GM12878 (cell line): Measurements from ENCODE around the gene ADAM19. TPM values are rescaled to one million over a fixed set of nuclear protein-coding genes. Genes with fewer than 3 reads are reported as not detected.

ENCODE experiments used
- ATAC-seq: fragments of 200-7000 bp; cut with Tn5 transposase; 3 replicates; pipeline ENCODE4 v1.9.1; 2020; ENCODE audit warnings: mild to moderate bottlenecking, moderate library complexity
- BruUV-seq: library from RNA; stranded (reverse); fragments of 400-500 nt; replicated peaks from 2 replicates; lab custom pipeline; 2021; lab: Mats Ljungman, UMichigan
- CTCF ChIA-PET: fragments of 300-600 bp; sonication (Branson Sonifier 250); formaldehyde crosslinking; extraction: SDS; loops from one replicate; lab custom pipeline; 2021; ENCODE audit warnings: inconsistent platforms; lab: Yijun Ruan, JAX
- POLR2A ChIA-PET: fragments of 350-600 bp; formaldehyde crosslinking; extraction: SDS; loops from one replicate; lab custom pipeline; 2021; ENCODE audit warnings: inconsistent platforms; lab: Charles Lee
- RAD21 ChIA-PET: fragments of 300-600 bp; sonication (Branson Sonifier 250); formaldehyde crosslinking; loops from one replicate; lab custom pipeline; 2023; ENCODE audit warnings: antibody characterized with exemption; ENCODE audit not compliant: unreplicated experiment; lab: Charles Lee
- SMC1A ChIA-PET: fragments of 300-600 bp; sonication (Branson Sonifier 250); formaldehyde crosslinking; loops from one replicate; lab custom pipeline; 2023; ENCODE audit not compliant: unreplicated experiment, uncharacterized antibody; lab: Charles Lee
- DNase-seq: peaks from one replicate; pipeline ENCODE4 v3.0.0-alpha.2; 2011; ENCODE audit warnings: low read depth, low spot score
- FAIRE-seq: peaks from 3 replicates; lab custom pipeline; 2011; peaks lifted over from hg19 to GRCh38; lab: Jason Lieb, UNC
- H2AFZ ChIP-seq: 2 replicates; pipeline ENCODE4 v1.6.0; 2011; ENCODE audit warnings: low read depth, low read length, control low read depth; ENCODE audit not compliant: control insufficient read depth
- H3K27ac ChIP-seq: 2 replicates; pipeline ENCODE4 v1.5.1; 2011; ENCODE audit warnings: control low read depth; ENCODE audit not compliant: control insufficient read depth, insufficient read depth
- H3K27me3 ChIP-seq, 2 experiments: replicated peaks in 1 of 2; 2 replicates each; pipeline versions ENCODE4 v1.6.0 to v1.6.1; 2011; ENCODE audit warnings: low read length in 1 of 2; ENCODE audit not compliant: control insufficient read depth in 2 of 2, insufficient read depth in 2 of 2
- H3K36me3 ChIP-seq, 2 experiments: 2 replicates each; pipeline ENCODE4 v1.5.1; 2011; ENCODE audit warnings: low read length in 1 of 2; ENCODE audit not compliant: control insufficient read depth in 2 of 2, insufficient read depth in 2 of 2
- H3K4me1 ChIP-seq: 2 replicates; pipeline ENCODE4 v1.6.1; 2011; ENCODE audit warnings: mild to moderate bottlenecking, low read length, moderate library complexity, mixed read lengths; ENCODE audit not compliant: control insufficient read depth, insufficient read depth
- H3K4me2 ChIP-seq: 2 replicates; pipeline ENCODE4 v1.6.0; 2011; ENCODE audit warnings: control low read depth; ENCODE audit not compliant: control insufficient read depth, insufficient read depth
- H3K4me3 ChIP-seq: fragments of 200-600 bp; sonication (generic); 2 replicates; pipeline ENCODE4 v1.5.1; 2016
- H3K79me2 ChIP-seq: 2 replicates; pipeline ENCODE4 v1.6.0; 2011; ENCODE audit warnings: low read length; ENCODE audit not compliant: control insufficient read depth, insufficient read depth
- H3K9ac ChIP-seq: 2 replicates; pipeline ENCODE4 v1.8.0; 2011; ENCODE audit warnings: low read length, control low read depth, mixed read lengths; ENCODE audit not compliant: control insufficient read depth, insufficient read depth
- H3K9me3 ChIP-seq: replicated peaks from 3 replicates; pipeline ENCODE4 v1.5.1; 2011; ENCODE audit warnings: mild to moderate bottlenecking, low read length; ENCODE audit not compliant: control insufficient read depth, insufficient read depth
- H4K20me1 ChIP-seq: 2 replicates; pipeline ENCODE4 v1.6.0; 2011; ENCODE audit not compliant: control insufficient read depth, insufficient read depth
- ASH2L ChIP-seq: fragments of 300-600, 200-600 bp; sonication (generic); IDR thresholded peaks from 2 replicates; pipeline ENCODE4 v1.6.1; 2017; ENCODE audit warnings: low read depth, mild to moderate bottlenecking, borderline replicate concordance
- BRCA1 ChIP-seq: IDR thresholded peaks from 2 replicates; pipeline ENCODE4 v1.6.1; 2011; ENCODE audit warnings: low read depth, low read length, improper control_type of control experiment
- FOXM1 ChIP-seq: IDR thresholded peaks from 2 replicates; pipeline ENCODE4 v1.6.1; 2012; ENCODE audit warnings: low read depth, mild to moderate bottlenecking, inconsistent platforms, low read length, moderate library complexity
- IKZF2 ChIP-seq, 2 experiments: fragments of 450-650 bp; IDR thresholded peaks; 2 replicates each; pipeline ENCODE4 v1.6.1; 2017; ENCODE audit warnings: mild to moderate bottlenecking in 2 of 2, moderate library complexity in 2 of 2
- LARP7 ChIP-seq: fragments of 450-650 bp; IDR thresholded peaks from 2 replicates; pipeline ENCODE4 v1.6.1; 2017; ENCODE audit warnings: mild to moderate bottlenecking
- NFXL1 ChIP-seq: fragments of 450-650 bp; IDR thresholded peaks from 2 replicates; pipeline ENCODE4 v1.6.1; 2017; ENCODE audit warnings: antibody characterized with exemption, mild to moderate bottlenecking, borderline replicate concordance
- PAX8 ChIP-seq: fragments of 450-650 bp; IDR thresholded peaks from 2 replicates; pipeline ENCODE4 v1.6.1; 2017; ENCODE audit warnings: mild to moderate bottlenecking, moderate library complexity
- RAD21 ChIP-seq: IDR thresholded peaks from 2 replicates; pipeline ENCODE4 v1.6.1; 2011; ENCODE audit warnings: mild to moderate bottlenecking, low read depth, low read length, moderate library complexity; ENCODE audit not compliant: insufficient read depth
- TCF3 ChIP-seq: IDR thresholded peaks from 2 replicates; pipeline ENCODE4 v1.6.1; 2012; ENCODE audit warnings: low read depth, mild to moderate bottlenecking, low read length, borderline replicate concordance; ENCODE audit not compliant: insufficient read depth
- TCF7 ChIP-seq: IDR thresholded peaks from 2 replicates; pipeline ENCODE4 v1.6.1; 2014; ENCODE audit warnings: antibody characterized with exemption, borderline replicate concordance
- ZNF207 ChIP-seq: fragments of 450-650 bp; IDR thresholded peaks from 2 replicates; pipeline ENCODE4 v1.6.1; 2014; ENCODE audit warnings: antibody characterized with exemption, mild to moderate bottlenecking, borderline replicate concordance
- WGBS: methylation state at CpG from one replicate; pipeline ENCODE4 v1.1.6; 2016; ENCODE audit warnings: low lambda C conversion rate; ENCODE audit not compliant: insufficient replicate concordance, insufficient coverage; ENCODE audit errors: missing lambda C conversion rate; 5-methylcytosine and 5-hydroxymethylcytosine counted together
- in situ Hi-C: fragments of 300-500 bp; cut with MboI; formaldehyde crosslinking; loops from 9 replicates; pipeline ENCODE4 v1.14.3; 2018; ENCODE audit warnings: mixed read lengths
- intact Hi-C: fragments of 100-400 bp; cut with micrococcal nuclease; formaldehyde crosslinking; loops from one replicate; pipeline ENCODE4 v1.14.2; 2022; ENCODE audit not compliant: unreplicated experiment
- polyA plus RNA-seq, 11 experiments: library from polyadenylated mRNA; depleted of rRNA in 4 of 11; unstranded in 6 of 11; stranded (reverse) in 5 of 11; fragments of >200 nt; fragmentation: Nextera tagmentation in 4 of 11; fragmentation: Illumina TruSeq in 1 of 11; extraction: Ambion mirVana in 4 of 11; extraction: Trizol in 1 of 11; gene quantifications; 1 replicate in 1 of 11; 2 replicates in 10 of 11; pipeline versions ENCODE4 v1.2.1 to v1.2.3, GENCODE V29; 2011 to 2016; ENCODE audit warnings: inconsistent platforms in 2 of 11, missing spikeins in 2 of 11, low read depth in 1 of 11
- total RNA-seq, 4 experiments: library from RNA; depleted of rRNA in 3 of 4; stranded (reverse); fragments of >200 nt in 3 of 4; fragmentation: Illumina TruSeq in 1 of 4; extraction: Trizol in 1 of 4; gene quantifications; 2 replicates each; pipeline versions ENCODE4 v1.2.1 to v1.2.3, GENCODE V29; 2013 to 2021
- TF ChIP-seq, protein P1 (sequence below): IDR thresholded peaks from 2 replicates; pipeline ENCODE4 v1.6.1; 2012; ENCODE audit warnings: low read depth, low read length, improper control_type of control experiment
- TF ChIP-seq, protein P2 (sequence below): fragments of 450-650 bp; IDR thresholded peaks from 2 replicates; pipeline ENCODE4 v1.6.1; 2017; ENCODE audit warnings: mild to moderate bottlenecking, moderate library complexity
- TF ChIP-seq, protein P3 (sequence below), 3 experiments: IDR thresholded peaks in 2 of 3; conservative IDR thresholded peaks in 1 of 3; 2 replicates each; pipeline ENCODE4 v1.5.1; 2011; ENCODE audit warnings: low read depth in 3 of 3, low read length in 3 of 3, mild to moderate bottlenecking in 3 of 3, control low read depth in 2 of 3, moderate library complexity in 2 of 3, inconsistent platforms in 1 of 3, mixed read lengths in 1 of 3; ENCODE audit not compliant: control insufficient read depth in 2 of 3, insufficient read depth in 1 of 3; ENCODE audit errors: extremely low read depth in 1 of 3

ADAM19 gene
- total and polyA plus RNA-seq, 10 of the 15 experiments (the other 5 are each of a cell fraction or from before 2014, with no cell fraction given): 16.0 to 92.8 (median 44.7) TPM

DNA sequence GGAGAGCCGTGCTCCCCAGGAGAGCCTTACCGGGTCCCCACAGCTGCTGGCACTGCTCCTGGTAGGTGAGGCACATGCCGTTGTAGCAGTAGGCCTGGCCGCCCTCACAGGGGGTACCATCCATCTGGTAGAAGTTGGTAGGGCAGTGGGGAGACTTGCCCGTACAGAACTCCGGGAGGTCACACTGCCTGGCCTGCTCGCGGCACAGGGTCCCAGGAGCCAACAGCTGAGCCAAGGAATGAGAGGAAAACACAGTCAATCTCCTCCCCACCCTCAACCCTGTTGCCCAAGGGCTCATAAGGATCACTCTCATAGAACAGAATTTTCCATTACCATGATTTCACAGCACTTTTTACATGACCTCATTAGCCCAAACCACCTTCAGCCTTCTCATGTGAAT, 78.7 kb downstream of the ADAM19 start:
- Histone ChIP-seq H4K20me1 (no peaks in the 10 kb centered on the region), H3K27ac (no peak overlapping the region), H3K9me3 (no peaks in the 10 kb centered on the region), H3K4me3 (no peak overlapping the region), H2AFZ (no peak overlapping the region), H3K9ac (no peak overlapping the region), H3K27me3 (no peaks in the 10 kb centered on the region), H3K4me2 (no peak overlapping the region), H3K79me2 (no peaks in the 10 kb centered on the region), H3K36me3 (peaks cover 15 to 16% of the 10 kb centered on the region in 2 experiments; a peak in 3 of 4 replicates), H3K4me1 (peaks cover 27% of the 10 kb centered on the region)
- intact Hi-C loops: no loop called here
- in situ Hi-C loops: no loop called here
- ChIA-PET SMC1A (interaction anchor here (0.6 kb wide), 1 partner anchor 1436 kb away, joined by 3 read pairs; no protein-coding TSS in a partner anchor), CTCF (interaction anchor here (0.9 to 1.7 kb wide), 2 partner anchors 25 to 28 kb away, joined by 3 to 4 read pairs; no protein-coding TSS in a partner anchor), RAD21 (no interaction called here), POLR2A (no interaction called here)
- no peak for FAIRE-seq
- DNase-seq: no peak
- no TSS peak for BruUV-seq
- 89% methylated on average over 8 of the region's 8 CpGs for WGBS
- ATAC-seq: no peak
- no peak for TF ChIP-seq TCF3
- TF ChIP-seq, protein P1, sequence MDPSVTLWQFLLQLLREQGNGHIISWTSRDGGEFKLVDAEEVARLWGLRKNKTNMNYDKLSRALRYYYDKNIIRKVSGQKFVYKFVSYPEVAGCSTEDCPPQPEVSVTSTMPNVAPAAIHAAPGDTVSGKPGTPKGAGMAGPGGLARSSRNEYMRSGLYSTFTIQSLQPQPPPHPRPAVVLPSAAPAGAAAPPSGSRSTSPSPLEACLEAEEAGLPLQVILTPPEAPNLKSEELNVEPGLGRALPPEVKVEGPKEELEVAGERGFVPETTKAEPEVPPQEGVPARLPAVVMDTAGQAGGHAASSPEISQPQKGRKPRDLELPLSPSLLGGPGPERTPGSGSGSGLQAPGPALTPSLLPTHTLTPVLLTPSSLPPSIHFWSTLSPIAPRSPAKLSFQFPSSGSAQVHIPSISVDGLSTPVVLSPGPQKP: no peak
- no peak for TF ChIP-seq BRCA1
- no peak for TF ChIP-seq RAD21
- no peak for TF ChIP-seq FOXM1
- TF ChIP-seq TCF7: no peak
- TF ChIP-seq, protein P2, sequence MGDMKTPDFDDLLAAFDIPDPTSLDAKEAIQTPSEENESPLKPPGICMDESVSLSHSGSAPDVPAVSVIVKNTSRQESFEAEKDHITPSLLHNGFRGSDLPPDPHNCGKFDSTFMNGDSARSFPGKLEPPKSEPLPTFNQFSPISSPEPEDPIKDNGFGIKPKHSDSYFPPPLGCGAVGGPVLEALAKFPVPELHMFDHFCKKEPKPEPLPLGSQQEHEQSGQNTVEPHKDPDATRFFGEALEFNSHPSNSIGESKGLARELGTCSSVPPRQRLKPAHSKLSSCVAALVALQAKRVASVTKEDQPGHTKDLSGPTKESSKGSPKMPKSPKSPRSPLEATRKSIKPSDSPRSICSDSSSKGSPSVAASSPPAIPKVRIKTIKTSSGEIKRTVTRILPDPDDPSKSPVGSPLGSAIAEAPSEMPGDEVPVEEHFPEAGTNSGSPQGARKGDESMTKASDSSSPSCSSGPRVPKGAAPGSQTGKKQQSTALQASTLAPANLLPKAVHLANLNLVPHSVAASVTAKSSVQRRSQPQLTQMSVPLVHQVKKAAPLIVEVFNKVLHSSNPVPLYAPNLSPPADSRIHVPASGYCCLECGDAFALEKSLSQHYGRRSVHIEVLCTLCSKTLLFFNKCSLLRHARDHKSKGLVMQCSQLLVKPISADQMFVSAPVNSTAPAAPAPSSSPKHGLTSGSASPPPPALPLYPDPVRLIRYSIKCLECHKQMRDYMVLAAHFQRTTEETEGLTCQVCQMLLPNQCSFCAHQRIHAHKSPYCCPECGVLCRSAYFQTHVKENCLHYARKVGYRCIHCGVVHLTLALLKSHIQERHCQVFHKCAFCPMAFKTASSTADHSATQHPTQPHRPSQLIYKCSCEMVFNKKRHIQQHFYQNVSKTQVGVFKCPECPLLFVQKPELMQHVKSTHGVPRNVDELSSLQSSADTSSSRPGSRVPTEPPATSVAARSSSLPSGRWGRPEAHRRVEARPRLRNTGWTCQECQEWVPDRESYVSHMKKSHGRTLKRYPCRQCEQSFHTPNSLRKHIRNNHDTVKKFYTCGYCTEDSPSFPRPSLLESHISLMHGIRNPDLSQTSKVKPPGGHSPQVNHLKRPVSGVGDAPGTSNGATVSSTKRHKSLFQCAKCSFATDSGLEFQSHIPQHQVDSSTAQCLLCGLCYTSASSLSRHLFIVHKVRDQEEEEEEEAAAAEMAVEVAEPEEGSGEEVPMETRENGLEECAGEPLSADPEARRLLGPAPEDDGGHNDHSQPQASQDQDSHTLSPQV: no peak
- TF ChIP-seq ZNF207: no peak
- TF ChIP-seq NFXL1: no peak
- no peak for TF ChIP-seq LARP7
- no peak for TF ChIP-seq ASH2L
- TF ChIP-seq, protein P3, sequence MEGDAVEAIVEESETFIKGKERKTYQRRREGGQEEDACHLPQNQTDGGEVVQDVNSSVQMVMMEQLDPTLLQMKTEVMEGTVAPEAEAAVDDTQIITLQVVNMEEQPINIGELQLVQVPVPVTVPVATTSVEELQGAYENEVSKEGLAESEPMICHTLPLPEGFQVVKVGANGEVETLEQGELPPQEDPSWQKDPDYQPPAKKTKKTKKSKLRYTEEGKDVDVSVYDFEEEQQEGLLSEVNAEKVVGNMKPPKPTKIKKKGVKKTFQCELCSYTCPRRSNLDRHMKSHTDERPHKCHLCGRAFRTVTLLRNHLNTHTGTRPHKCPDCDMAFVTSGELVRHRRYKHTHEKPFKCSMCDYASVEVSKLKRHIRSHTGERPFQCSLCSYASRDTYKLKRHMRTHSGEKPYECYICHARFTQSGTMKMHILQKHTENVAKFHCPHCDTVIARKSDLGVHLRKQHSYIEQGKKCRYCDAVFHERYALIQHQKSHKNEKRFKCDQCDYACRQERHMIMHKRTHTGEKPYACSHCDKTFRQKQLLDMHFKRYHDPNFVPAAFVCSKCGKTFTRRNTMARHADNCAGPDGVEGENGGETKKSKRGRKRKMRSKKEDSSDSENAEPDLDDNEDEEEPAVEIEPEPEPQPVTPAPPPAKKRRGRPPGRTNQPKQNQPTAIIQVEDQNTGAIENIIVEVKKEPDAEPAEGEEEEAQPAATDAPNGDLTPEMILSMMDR (IDR thresholded peaks at IDR 0.05 in 2 of 3, conservative IDR thresholded peaks at IDR 0.05 in 1 of 3; ENCODE audit: control insufficient read depth in 2 of 3, extremely low read depth in 1 of 3, insufficient read depth in 1 of 3, low read depth in 3 of 3, low read length in 3 of 3): no peak
- no peak for TF ChIP-seq PAX8
- no peak for TF ChIP-seq IKZF2 (IDR thresholded peaks at IDR 0.05)
